Thoracic aorta (tissue), 2 donors: ENCODE data around the gene DCAF15. TPM values are rescaled to one million over a fixed set of nuclear protein-coding genes. Genes with fewer than 3 reads are reported as not detected.

Experiments
- ATAC-seq: fragments of 150-250 bp; one replicate; pipeline ENCODE4 v1.8.0; 2017; ENCODE audit warnings: low read depth; ENCODE audit not compliant: insufficient number of reproducible peaks, low FRiP score
- DNase-seq: peaks from one replicate; pipeline ENCODE4 v3.0.0-alpha.2; 2020; ENCODE audit warnings: low spot score
- H3K27ac ChIP-seq, 2 donors: fragments of 200-600 bp; sonication (generic); 1 replicate in 1 of 2; 2 replicates in 1 of 2; pipeline ENCODE4 v1.5.1; 2016; ENCODE audit warnings: mild to moderate bottlenecking in 2 of 2, moderate library complexity in 2 of 2
- H3K27me3 ChIP-seq: fragments of 200-600 bp; sonication (generic); replicated peaks from 2 replicates; pipeline ENCODE4 v1.6.0; 2016; ENCODE audit warnings: mild to moderate bottlenecking; ENCODE audit not compliant: insufficient read depth
- H3K36me3 ChIP-seq: fragments of 200-600 bp; sonication (generic); one replicate; pipeline ENCODE4 v1.5.1; 2016
- H3K4me1 ChIP-seq, 2 donors: fragments of 200-600 bp; sonication (generic); 1 replicate in 1 of 2; 2 replicates in 1 of 2; pipeline versions ENCODE4 v1.5.1 to v1.6.0; 2016; ENCODE audit warnings: low read depth in 2 of 2, mild to moderate bottlenecking in 1 of 2; ENCODE audit not compliant: control insufficient read depth in 1 of 2
- H3K4me3 ChIP-seq: fragments of 200-600 bp; sonication (generic); 2 replicates; pipeline ENCODE4 v1.5.1; 2016; ENCODE audit warnings: mild to moderate bottlenecking
- H3K9me3 ChIP-seq: fragments of 200-600 bp; sonication (generic); 2 replicates; pipeline ENCODE4 v1.5.1; 2016
- CTCF ChIP-seq: fragments of 200-600 bp; sonication (generic); IDR thresholded peaks from one replicate; pipeline ENCODE4 v1.5.1; 2019; ENCODE audit warnings: antibody characterized with exemption
- total RNA-seq, 2 donors: library from RNA; depleted of rRNA; stranded (reverse); fragments of >200 nt; gene quantifications; one replicate each; pipeline versions ENCODE4 v1.1.0 to v1.2.3, GENCODE V29; 2016

DCAF15 gene
- total RNA-seq, 2 donors from 2014 or later = 12.6 to 31.4 TPM

DNA sequence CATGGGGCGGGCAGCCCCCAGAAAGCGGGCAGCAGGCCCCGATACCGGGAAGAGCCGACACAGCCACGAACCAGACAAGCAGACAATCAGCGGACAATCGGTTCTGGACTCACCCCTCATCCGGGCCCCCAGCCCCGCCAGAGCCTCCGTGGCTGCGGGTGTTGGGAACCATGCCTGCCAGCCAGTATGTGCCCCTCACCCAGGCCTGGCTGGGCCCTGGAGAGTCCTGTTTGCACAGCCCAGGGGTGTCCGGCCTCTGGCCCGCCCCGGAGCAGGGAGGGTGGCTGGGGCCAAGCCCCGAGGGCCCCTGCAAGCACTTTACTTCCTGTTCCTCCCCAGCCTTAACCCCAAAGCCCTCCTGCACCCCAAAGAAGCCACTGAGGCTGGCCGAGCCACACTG is 21.9 kb upstream of the DCAF15 start:
- no peak overlapping the region for H3K4me3 ChIP-seq
- ATAC-seq = no peak
- H3K27me3 ChIP-seq = no peaks in the 10 kb centered on the region
- H3K4me1 ChIP-seq = no peaks in the 10 kb centered on the region
- no peak for DNase-seq
- H3K27ac ChIP-seq = no peak overlapping the region
- no peaks in the 10 kb centered on the region for H3K36me3 ChIP-seq
- H3K9me3 ChIP-seq = no peaks in the 10 kb centered on the region
- TF ChIP-seq CTCF = no peak

- no peaks in the 10 kb centered on the region for H3K4me1 ChIP-seq
- H3K9me3 ChIP-seq = no peaks in the 10 kb centered on the region
- DNase-seq (no peak), ATAC-seq (no peak)
- no peaks in the 10 kb centered on the region for H3K27me3 ChIP-seq
- TF ChIP-seq CTCF = no peak
- H3K36me3 ChIP-seq = no peaks in the 10 kb centered on the region
- H3K4me3 ChIP-seq = no peak overlapping the region
- no peak overlapping the region for H3K27ac ChIP-seq
Observed at GRCh38 chr19:13931391-13932148, 20.7 kb upstream of the DCAF15 start.

DNA sequence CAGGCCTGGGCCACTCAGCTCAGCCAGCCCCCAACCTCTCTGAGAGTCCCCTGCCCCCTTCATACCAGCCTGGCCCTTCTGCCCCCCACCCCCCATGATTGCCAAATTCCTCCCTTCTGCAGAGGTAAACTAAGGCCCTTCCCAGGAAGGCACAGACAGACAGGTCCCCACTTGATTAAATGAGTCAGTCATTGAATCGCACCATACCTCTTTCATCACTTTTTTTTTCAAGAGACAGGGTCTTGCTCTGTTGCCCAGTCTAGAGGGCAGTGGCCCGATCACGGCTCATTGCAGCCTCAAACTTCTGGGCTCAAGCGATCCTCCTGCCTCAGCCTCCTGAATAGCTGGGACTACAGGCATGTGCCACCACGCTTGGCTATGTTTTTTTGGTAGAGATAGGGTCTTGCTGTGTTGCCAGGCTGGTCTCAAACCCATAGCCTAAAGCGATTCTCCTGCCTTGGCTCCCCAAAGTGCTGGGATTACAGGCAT is 20.1 kb upstream of the DCAF15 start:
- H3K27ac ChIP-seq = no peak overlapping the region
- TF ChIP-seq CTCF = no peak
- H3K36me3 ChIP-seq = no peaks in the 10 kb centered on the region
- H3K4me1 ChIP-seq = no peaks in the 10 kb centered on the region
- no peaks in the 10 kb centered on the region for H3K9me3 ChIP-seq
- ATAC-seq (no peak), DNase-seq (no peak)
- no peak overlapping the region for H3K4me3 ChIP-seq
- no peaks in the 10 kb centered on the region for H3K27me3 ChIP-seq

DNA sequence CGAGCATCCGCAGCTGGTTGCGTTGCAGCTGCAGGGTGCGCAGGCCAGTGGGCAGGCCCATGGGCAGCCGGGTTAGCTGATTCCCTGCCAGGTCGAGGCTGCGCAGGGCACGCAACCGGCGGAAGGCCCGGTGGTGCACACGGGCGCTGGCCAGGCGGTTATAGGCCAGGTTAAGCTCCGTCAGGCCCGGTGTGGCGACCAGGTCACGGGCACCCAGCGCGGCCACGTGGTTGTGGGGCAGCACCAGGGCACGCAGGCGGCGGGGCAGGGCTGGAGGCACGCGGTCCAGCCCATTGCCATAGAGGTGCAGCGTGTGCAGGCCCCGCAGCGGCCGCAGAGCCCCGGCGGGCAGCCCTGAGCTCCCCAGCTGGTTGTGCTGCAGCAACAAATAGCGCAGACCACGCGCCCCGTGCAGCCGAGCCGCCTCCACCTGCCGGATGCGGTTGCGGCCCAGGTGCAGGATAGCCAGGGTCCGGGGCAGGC is 19.4 kb upstream of the DCAF15 start:
- H3K9me3 ChIP-seq = no peaks in the 10 kb centered on the region
- no peak for ATAC-seq
- TF ChIP-seq CTCF = no peak
- peaks cover 3 to 5% of the 10 kb centered on the region in 2 donors for H3K4me1 ChIP-seq
- no peaks in the 10 kb centered on the region for H3K27me3 ChIP-seq
- no peak for DNase-seq
- H3K4me3 ChIP-seq = no peak overlapping the region
- H3K27ac ChIP-seq = no peak overlapping the region
- no peaks in the 10 kb centered on the region for H3K36me3 ChIP-seq

DNA sequence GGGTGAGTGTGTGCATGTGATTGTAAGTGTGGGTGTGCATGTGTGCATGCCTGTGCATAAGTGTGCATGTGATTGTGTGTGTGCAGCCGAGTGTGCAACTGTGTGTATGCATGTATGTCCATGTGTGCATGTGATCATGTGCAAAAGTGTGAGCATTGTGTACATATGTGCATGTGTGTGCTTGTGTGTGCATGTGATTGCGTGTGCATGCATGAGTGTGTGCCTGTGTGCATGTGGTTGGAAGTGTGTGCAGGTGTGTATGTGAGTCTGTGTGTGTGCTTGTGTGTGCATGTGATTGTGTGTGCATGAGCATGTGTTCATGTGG is 17.6 kb upstream of the DCAF15 start:
- ATAC-seq (no peak), DNase-seq (no peak)
- Histone ChIP-seq H3K4me3 (no peak overlapping the region), H3K27me3 (no peaks in the 10 kb centered on the region), H3K36me3 (no peaks in the 10 kb centered on the region), H3K27ac (no peak overlapping the region), H3K4me1 (peaks cover 5 to 7% of the 10 kb centered on the region in 2 donors), H3K9me3 (no peaks in the 10 kb centered on the region)
- TF ChIP-seq CTCF = no peak
